IPS DF 6.9 (cell line): ENCODE measurements around the gene IGF2BP3.

Source experiments
- DNase-seq: peaks from one replicate; pipeline ENCODE4 v3.0.0-alpha.2; 2013; ENCODE audit warnings: low read depth, low spot score
- H3K27ac ChIP-seq: one replicate; pipeline ENCODE4 v1.5.1; 2013; ENCODE audit warnings: low read length, control low read depth
- H3K27me3 ChIP-seq: 2 replicates; pipeline ENCODE4 v1.6.1; 2013; ENCODE audit warnings: mild to moderate bottlenecking, low read length; ENCODE audit not compliant: control insufficient read depth, insufficient read depth
- H3K36me3 ChIP-seq: 2 replicates; pipeline ENCODE4 v1.6.1; 2013; ENCODE audit warnings: low read length; ENCODE audit not compliant: control insufficient read depth, insufficient read depth
- H3K4me1 ChIP-seq: 2 replicates; pipeline ENCODE4 v1.6.1; 2013; ENCODE audit warnings: low read length; ENCODE audit not compliant: control insufficient read depth, insufficient read depth
- H3K4me3 ChIP-seq: 2 replicates; pipeline ENCODE4 v1.5.1; 2013; ENCODE audit warnings: mild to moderate bottlenecking, low read length
- H3K9me3 ChIP-seq: 2 replicates; pipeline ENCODE4 v1.6.1; 2013; ENCODE audit warnings: low read length, inconsistent platforms; ENCODE audit not compliant: control insufficient read depth, insufficient read depth
- WGBS: extraction: QIAGEN DNeasy Blood & Tissue Kit; methylation state at CpG from one replicate; pipeline ENCODE4 v1.1.7; 2013; ENCODE audit warnings: mixed read lengths, missing lambda C conversion rate; ENCODE audit not compliant: insufficient read length, insufficient coverage; 5-methylcytosine and 5-hydroxymethylcytosine counted together

Gene IGF2BP3

GRCh38 chr7:23343806-23344475 lies 126.3 kb downstream of the IGF2BP3 start:
- WGBS = no CpG with 5 or more reads among the region's 9 CpGs
- H3K36me3 ChIP-seq = peaks cover 16% of the 10 kb centered on the region; the same call in 1 of the 2 replicates
- no peak overlapping the region for H3K4me3 ChIP-seq
- no peak for DNase-seq
- no peaks in the 10 kb centered on the region for H3K4me1 ChIP-seq
- no peaks in the 10 kb centered on the region for H3K27me3 ChIP-seq
- no peaks in the 10 kb centered on the region for H3K9me3 ChIP-seq
- no peak overlapping the region for H3K27ac ChIP-seq

- no peaks in the 10 kb centered on the region for H3K27me3 ChIP-seq
- peaks cover 19% of the 10 kb centered on the region; the same call in 1 of the 2 replicates for H3K36me3 ChIP-seq
- no peak overlapping the region for H3K27ac ChIP-seq
- H3K4me3 ChIP-seq = no peak overlapping the region
- H3K4me1 ChIP-seq = no peaks in the 10 kb centered on the region
- no peak for DNase-seq
- no peaks in the 10 kb centered on the region for H3K9me3 ChIP-seq
Measured at GRCh38 chr7:23343102-23343501, 127.2 kb downstream of the IGF2BP3 start.

- DNase-seq = no peak
- no peaks in the 10 kb centered on the region for H3K4me1 ChIP-seq
- peaks cover 20% of the 10 kb centered on the region; the same call in 1 of the 2 replicates for H3K36me3 ChIP-seq
- WGBS = no CpG with 5 or more reads among the region's 7 CpGs
- no peak overlapping the region for H3K4me3 ChIP-seq
- H3K9me3 ChIP-seq = no peaks in the 10 kb centered on the region
- no peaks in the 10 kb centered on the region for H3K27me3 ChIP-seq
- no peak overlapping the region for H3K27ac ChIP-seq
Measured at GRCh38 chr7:23341846-23342598, 128.3 kb downstream of the IGF2BP3 start.

- DNase-seq = no peak
- Histone ChIP-seq H3K4me3 (no peak overlapping the region), H3K4me1 (no peaks in the 10 kb centered on the region), H3K9me3 (no peaks in the 10 kb centered on the region), H3K27me3 (no peaks in the 10 kb centered on the region), H3K36me3 (peaks cover 14% of the 10 kb centered on the region; the same call in 1 of the 2 replicates), H3K27ac (no peak overlapping the region)
- 100% methylated on average over 1 of the region's 2 CpGs for WGBS
Measured at GRCh38 chr7:23338863-23339262, 131.4 kb downstream of the IGF2BP3 start.

GRCh38 chr7:23338439-23338838 lies 131.9 kb downstream of the IGF2BP3 start:
- H3K27ac ChIP-seq = no peak overlapping the region
- H3K36me3 ChIP-seq = peaks cover 18% of the 10 kb centered on the region; the same call in 1 of the 2 replicates
- no CpG with 5 or more reads among the region's 2 CpGs for whole genome bisulfite sequencing
- H3K9me3 ChIP-seq = no peaks in the 10 kb centered on the region
- no peak overlapping the region for H3K4me3 ChIP-seq
- no peaks in the 10 kb centered on the region for H3K4me1 ChIP-seq
- no peak for DNase-seq
- no peaks in the 10 kb centered on the region for H3K27me3 ChIP-seq

- H3K27me3 ChIP-seq = no peaks in the 10 kb centered on the region
- H3K4me3 ChIP-seq = no peak overlapping the region
- no peaks in the 10 kb centered on the region for H3K4me1 ChIP-seq
- H3K9me3 ChIP-seq = no peaks in the 10 kb centered on the region
- H3K27ac ChIP-seq = no peak overlapping the region
- peaks cover 18% of the 10 kb centered on the region; the same call in 1 of the 2 replicates for H3K36me3 ChIP-seq
- DNase-seq = no peak
Measured at GRCh38 chr7:23337374-23337773, 132.9 kb downstream of the IGF2BP3 start.

- no peaks in the 10 kb centered on the region for H3K4me1 ChIP-seq
- no peaks in the 10 kb centered on the region for H3K9me3 ChIP-seq
- no peaks in the 10 kb centered on the region for H3K27me3 ChIP-seq
- H3K27ac ChIP-seq = no peak overlapping the region
- H3K36me3 ChIP-seq = peaks cover 18% of the 10 kb centered on the region; the same call in 1 of the 2 replicates
- no peak overlapping the region for H3K4me3 ChIP-seq
- DNase-seq = no peak
- WGBS = no CpG with 5 or more reads among the region's 6 CpGs
Measured at GRCh38 chr7:23336799-23337283, 133.4 kb downstream of the IGF2BP3 start.

- H3K4me1 ChIP-seq = no peaks in the 10 kb centered on the region
- H3K27me3 ChIP-seq = no peaks in the 10 kb centered on the region
- 100% methylated on average over 1 of the region's 3 CpGs for WGBS
- no peak overlapping the region for H3K27ac ChIP-seq
- DNase-seq = no peak
- no peak overlapping the region for H3K4me3 ChIP-seq
- peaks cover 20% of the 10 kb centered on the region; the same call in 1 of the 2 replicates for H3K36me3 ChIP-seq
- no peaks in the 10 kb centered on the region for H3K9me3 ChIP-seq
Measured at GRCh38 chr7:23336086-23336485, 134.2 kb downstream of the IGF2BP3 start.

GRCh38 chr7:23335621-23336020 lies 134.7 kb downstream of the IGF2BP3 start:
- H3K4me1 ChIP-seq = no peaks in the 10 kb centered on the region
- no peak overlapping the region for H3K27ac ChIP-seq
- no peak overlapping the region for H3K4me3 ChIP-seq
- peaks cover 20% of the 10 kb centered on the region; the same call in 1 of the 2 replicates for H3K36me3 ChIP-seq
- no CpG with 5 or more reads among the region's 6 CpGs for WGBS
- H3K9me3 ChIP-seq = no peaks in the 10 kb centered on the region
- DNase-seq = no peak
- H3K27me3 ChIP-seq = no peaks in the 10 kb centered on the region

GRCh38 chr7:23335136-23335535 lies 135.2 kb downstream of the IGF2BP3 start:
- no peaks in the 10 kb centered on the region for H3K27me3 ChIP-seq
- H3K27ac ChIP-seq = no peak overlapping the region
- H3K4me1 ChIP-seq = no peaks in the 10 kb centered on the region
- peaks cover 18% of the 10 kb centered on the region; the same call in 1 of the 2 replicates for H3K36me3 ChIP-seq
- no CpG with 5 or more reads among the region's 2 CpGs for WGBS
- no peak overlapping the region for H3K4me3 ChIP-seq
- H3K9me3 ChIP-seq = no peaks in the 10 kb centered on the region
- DNase-seq = no peak
